Osteocyte (in vitro differentiated cells): ENCODE measurements around the gene ABI3BP. TPM values are rescaled to one million over a fixed set of nuclear protein-coding genes. Genes with fewer than 3 reads are reported as not detected.

Experiments used
- DNase-seq: peaks from one replicate; pipeline ENCODE4 v3.0.0; 2021; ENCODE audit warnings: mixed read lengths; ENCODE audit not compliant: unreplicated experiment; ENCODE audit errors: extremely low spot score
- H3K27ac Mint-ChIP-seq: one replicate; pipeline ENCODE4 v1.8.0; 2021; ENCODE audit warnings: mild to moderate bottlenecking, mixed read lengths; ENCODE audit not compliant: unreplicated experiment
- H3K27me3 Mint-ChIP-seq: one replicate; pipeline ENCODE4 v1.8.0; 2021; ENCODE audit warnings: mixed read lengths; ENCODE audit not compliant: unreplicated experiment
- H3K36me3 Mint-ChIP-seq: one replicate; pipeline ENCODE4 v1.8.0; 2021; ENCODE audit warnings: mixed read lengths; ENCODE audit not compliant: unreplicated experiment
- H3K4me1 Mint-ChIP-seq: one replicate; pipeline ENCODE4 v1.8.0; 2021; ENCODE audit warnings: mixed read lengths; ENCODE audit not compliant: unreplicated experiment
- H3K4me3 Mint-ChIP-seq: one replicate; pipeline ENCODE4 v1.8.0; 2021; ENCODE audit warnings: mild to moderate bottlenecking, moderate library complexity, mixed read lengths; ENCODE audit not compliant: unreplicated experiment
- H3K9me3 Mint-ChIP-seq: one replicate; pipeline ENCODE4 v1.8.0; 2021; ENCODE audit warnings: mixed read lengths; ENCODE audit not compliant: unreplicated experiment
- CTCF ChIP-seq: fragments of 200-600 bp; sonication (generic); IDR thresholded peaks from 2 replicates; pipeline ENCODE4 v1.5.0; 2021; ENCODE audit warnings: antibody characterized with exemption, mild to moderate bottlenecking, moderate library complexity
- total RNA-seq: library from RNA; stranded (reverse); gene quantifications from 2 replicates; pipeline ENCODE4 v1.2.1, GENCODE V29; 2021

The ABI3BP gene
- total RNA-seq, 1 donor from 2014 or later = 157 TPM

- Mint-ChIP-seq H3K4me1 (peaks cover 9% of the 10 kb centered on the region), H3K4me3 (no peak overlapping the region), H3K27ac (no peak overlapping the region), H3K9me3 (peaks cover 5% of the 10 kb centered on the region), H3K36me3 (peaks cover 2% of the 10 kb centered on the region), H3K27me3 (no peaks in the 10 kb centered on the region)
- TF ChIP-seq CTCF = no peak
- no peak for DNase-seq
Observed at GRCh38 chr3:100966049-100966491, 27.2 kb downstream of the ABI3BP start.

DNA sequence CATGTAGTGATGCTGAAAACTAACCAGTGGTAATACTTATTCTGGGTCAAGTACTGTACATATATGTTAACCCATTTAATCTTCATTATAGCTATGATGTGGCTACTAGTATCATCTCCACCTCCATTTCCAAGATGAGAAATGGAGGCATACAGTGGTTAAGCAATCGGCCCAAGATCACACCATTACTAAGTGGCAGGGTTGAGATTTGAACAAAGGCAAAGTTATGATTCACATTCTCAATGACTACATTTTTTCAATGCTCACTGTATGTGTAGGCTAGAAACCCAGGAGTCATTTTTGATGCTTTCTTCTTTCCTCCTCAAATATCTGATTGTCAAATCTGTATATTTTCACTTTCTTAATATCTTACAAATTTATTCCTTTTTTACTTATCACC lies 30.2 kb downstream of the ABI3BP start:
- Mint-ChIP-seq H3K27ac (no peak overlapping the region), H3K27me3 (no peaks in the 10 kb centered on the region)
- TF ChIP-seq CTCF = no peak

GRCh38 chr3:100957261-100957986 lies 35.8 kb downstream of the ABI3BP start:
- Mint-ChIP-seq H3K9me3 (peaks cover 15% of the 10 kb centered on the region), H3K4me3 (no peak overlapping the region), H3K36me3 (peaks cover 11% of the 10 kb centered on the region), H3K4me1 (peaks cover 18% of the 10 kb centered on the region), H3K27me3 (no peaks in the 10 kb centered on the region), H3K27ac (no peak overlapping the region)
- DNase-seq = no peak
- no peak for TF ChIP-seq CTCF

More for the DNA sequence above, 30.2 kb downstream of the ABI3BP start:
- H3K4me1 Mint-ChIP-seq = no peaks in the 10 kb centered on the region
- peaks cover 21% of the 10 kb centered on the region for H3K9me3 Mint-ChIP-seq
- peaks cover 13% of the 10 kb centered on the region for H3K36me3 Mint-ChIP-seq
- no peak for DNase-seq
- no peak overlapping the region for H3K4me3 Mint-ChIP-seq

- peaks cover 11% of the 10 kb centered on the region for H3K36me3 Mint-ChIP-seq
- no peak for TF ChIP-seq CTCF
- no peak overlapping the region for H3K4me3 Mint-ChIP-seq
- DNase-seq = no peak
- H3K27ac Mint-ChIP-seq = no peak overlapping the region
- peaks cover 18% of the 10 kb centered on the region for H3K4me1 Mint-ChIP-seq
- H3K9me3 Mint-ChIP-seq = peaks cover 15% of the 10 kb centered on the region
- no peaks in the 10 kb centered on the region for H3K27me3 Mint-ChIP-seq
Observed at GRCh38 chr3:100956276-100956675, 36.9 kb downstream of the ABI3BP start.

DNA sequence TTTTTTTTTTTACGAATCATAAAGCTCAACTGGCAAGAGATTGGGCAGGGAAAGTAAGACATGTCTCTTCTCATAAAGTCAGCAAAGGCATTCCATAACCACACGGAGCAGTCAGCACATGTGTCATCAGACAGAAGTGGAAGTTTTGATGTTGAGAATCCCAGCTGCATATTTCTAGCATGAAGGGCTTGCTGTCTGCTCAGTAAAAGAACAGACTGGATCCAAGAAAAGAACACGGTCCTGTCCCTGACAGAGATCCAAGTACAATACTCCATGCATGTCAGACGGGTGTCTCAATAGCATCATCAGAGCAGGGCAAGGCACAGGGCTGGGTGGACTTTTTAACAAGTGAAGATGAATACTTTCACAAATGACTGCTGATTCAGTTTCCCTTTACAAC lies 38.2 kb downstream of the ABI3BP start:
- no peak for TF ChIP-seq CTCF
- H3K4me1 Mint-ChIP-seq = peaks cover 21% of the 10 kb centered on the region
- peaks cover 6% of the 10 kb centered on the region for H3K36me3 Mint-ChIP-seq
- peak overlapping the region; percentile 46 for H3K4me3 Mint-ChIP-seq
- H3K27ac Mint-ChIP-seq = peak overlapping the region; percentile 83
- no peaks in the 10 kb centered on the region for H3K27me3 Mint-ChIP-seq
- DNase-seq = no peak
- H3K9me3 Mint-ChIP-seq = peaks cover 9% of the 10 kb centered on the region
